ENCODE measurements around the gene COL28A1.

GRCh38 chr7:7519528-7519927 lies 16.1 kb downstream of the COL28A1 start:
- TF ChIP-seq, protein P1, sequence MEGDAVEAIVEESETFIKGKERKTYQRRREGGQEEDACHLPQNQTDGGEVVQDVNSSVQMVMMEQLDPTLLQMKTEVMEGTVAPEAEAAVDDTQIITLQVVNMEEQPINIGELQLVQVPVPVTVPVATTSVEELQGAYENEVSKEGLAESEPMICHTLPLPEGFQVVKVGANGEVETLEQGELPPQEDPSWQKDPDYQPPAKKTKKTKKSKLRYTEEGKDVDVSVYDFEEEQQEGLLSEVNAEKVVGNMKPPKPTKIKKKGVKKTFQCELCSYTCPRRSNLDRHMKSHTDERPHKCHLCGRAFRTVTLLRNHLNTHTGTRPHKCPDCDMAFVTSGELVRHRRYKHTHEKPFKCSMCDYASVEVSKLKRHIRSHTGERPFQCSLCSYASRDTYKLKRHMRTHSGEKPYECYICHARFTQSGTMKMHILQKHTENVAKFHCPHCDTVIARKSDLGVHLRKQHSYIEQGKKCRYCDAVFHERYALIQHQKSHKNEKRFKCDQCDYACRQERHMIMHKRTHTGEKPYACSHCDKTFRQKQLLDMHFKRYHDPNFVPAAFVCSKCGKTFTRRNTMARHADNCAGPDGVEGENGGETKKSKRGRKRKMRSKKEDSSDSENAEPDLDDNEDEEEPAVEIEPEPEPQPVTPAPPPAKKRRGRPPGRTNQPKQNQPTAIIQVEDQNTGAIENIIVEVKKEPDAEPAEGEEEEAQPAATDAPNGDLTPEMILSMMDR (conservative IDR thresholded peaks at IDR 0.05 in 1 of 2, IDR thresholded peaks at IDR 0.05 in 1 of 2; ENCODE audit: extremely low read depth in 1 of 2, insufficient read depth in 1 of 2, low read depth in 1 of 2, low read length in 2 of 2): no peak
- TF ChIP-seq EZH2 (IDR thresholded peaks at IDR 0.05; ENCODE audit: borderline replicate concordance, low read length): no peak
